ENCODE data around the gene GGN. TPM values are rescaled to one million over a fixed set of nuclear protein-coding genes. Genes with fewer than 3 reads are reported as not detected.
A peak's percentile ranks its signal among the peaks of the same experiment; 100 is the strongest.

Gene GGN
- total and polyA plus RNA-seq, 2 donors (not counting 1 experiment from before 2014, with no cell fraction given) = 0.20 to 0.50 TPM

GRCh38 chr19:38337360-38337653 is 50.5 kb downstream of the GGN start:
- Histone ChIP-seq H3K9me3 (ENCODE audit: control insufficient read depth, insufficient read depth, low read depth, low read length) (no peaks in the 10 kb centered on the region), H3K9ac (ENCODE audit: insufficient read depth, low read length) (no peak overlapping the region), H4K20me1 (ENCODE audit: control insufficient read depth, extremely low read depth, insufficient read depth, low read length) (no peaks in the 10 kb centered on the region), H2AFZ (ENCODE audit: low read length) (peak overlapping the region; percentile 60), H3K36me3 (ENCODE audit: control insufficient read depth, insufficient read depth, low read length) (no peaks in the 10 kb centered on the region), H3K27ac (ENCODE audit: insufficient read depth, low read length) (no peak overlapping the region), H3K4me2 (ENCODE audit: extremely low read depth, insufficient read depth, low read length) (peak overlapping the region; percentile 100), H3K27me3 (ENCODE audit: control insufficient read depth, insufficient read depth, low read length) (no peaks in the 10 kb centered on the region), H3K4me1 (ENCODE audit: control insufficient read depth, extremely low read depth, insufficient read depth, low read length) (peaks cover 2% of the 10 kb centered on the region), H3K4me3 (replicated peaks in 1 of 4; ENCODE audit: control extremely low read depth in 1 of 4, insufficient read depth in 1 of 4, low read depth in 3 of 4, low read length in 4 of 4) (peak overlapping the region in 3 of 4 experiments; percentile 3 to 90 (median 19)), H3K79me2 (ENCODE audit: control insufficient read depth, insufficient read depth, low read length) (no peaks in the 10 kb centered on the region)
- no peak for DNase-seq (ENCODE audit: low read depth in 2 of 2)
- TF ChIP-seq, protein P1, sequence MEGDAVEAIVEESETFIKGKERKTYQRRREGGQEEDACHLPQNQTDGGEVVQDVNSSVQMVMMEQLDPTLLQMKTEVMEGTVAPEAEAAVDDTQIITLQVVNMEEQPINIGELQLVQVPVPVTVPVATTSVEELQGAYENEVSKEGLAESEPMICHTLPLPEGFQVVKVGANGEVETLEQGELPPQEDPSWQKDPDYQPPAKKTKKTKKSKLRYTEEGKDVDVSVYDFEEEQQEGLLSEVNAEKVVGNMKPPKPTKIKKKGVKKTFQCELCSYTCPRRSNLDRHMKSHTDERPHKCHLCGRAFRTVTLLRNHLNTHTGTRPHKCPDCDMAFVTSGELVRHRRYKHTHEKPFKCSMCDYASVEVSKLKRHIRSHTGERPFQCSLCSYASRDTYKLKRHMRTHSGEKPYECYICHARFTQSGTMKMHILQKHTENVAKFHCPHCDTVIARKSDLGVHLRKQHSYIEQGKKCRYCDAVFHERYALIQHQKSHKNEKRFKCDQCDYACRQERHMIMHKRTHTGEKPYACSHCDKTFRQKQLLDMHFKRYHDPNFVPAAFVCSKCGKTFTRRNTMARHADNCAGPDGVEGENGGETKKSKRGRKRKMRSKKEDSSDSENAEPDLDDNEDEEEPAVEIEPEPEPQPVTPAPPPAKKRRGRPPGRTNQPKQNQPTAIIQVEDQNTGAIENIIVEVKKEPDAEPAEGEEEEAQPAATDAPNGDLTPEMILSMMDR (conservative IDR thresholded peaks at IDR 0.05 in 1 of 2, IDR thresholded peaks at IDR 0.05 in 1 of 2; ENCODE audit: low read depth in 1 of 2, low read length in 2 of 2) = no peak
- no peak for TF ChIP-seq EZH2 (IDR thresholded peaks at IDR 0.05; ENCODE audit: low read length, missing control alignments)

DNA sequence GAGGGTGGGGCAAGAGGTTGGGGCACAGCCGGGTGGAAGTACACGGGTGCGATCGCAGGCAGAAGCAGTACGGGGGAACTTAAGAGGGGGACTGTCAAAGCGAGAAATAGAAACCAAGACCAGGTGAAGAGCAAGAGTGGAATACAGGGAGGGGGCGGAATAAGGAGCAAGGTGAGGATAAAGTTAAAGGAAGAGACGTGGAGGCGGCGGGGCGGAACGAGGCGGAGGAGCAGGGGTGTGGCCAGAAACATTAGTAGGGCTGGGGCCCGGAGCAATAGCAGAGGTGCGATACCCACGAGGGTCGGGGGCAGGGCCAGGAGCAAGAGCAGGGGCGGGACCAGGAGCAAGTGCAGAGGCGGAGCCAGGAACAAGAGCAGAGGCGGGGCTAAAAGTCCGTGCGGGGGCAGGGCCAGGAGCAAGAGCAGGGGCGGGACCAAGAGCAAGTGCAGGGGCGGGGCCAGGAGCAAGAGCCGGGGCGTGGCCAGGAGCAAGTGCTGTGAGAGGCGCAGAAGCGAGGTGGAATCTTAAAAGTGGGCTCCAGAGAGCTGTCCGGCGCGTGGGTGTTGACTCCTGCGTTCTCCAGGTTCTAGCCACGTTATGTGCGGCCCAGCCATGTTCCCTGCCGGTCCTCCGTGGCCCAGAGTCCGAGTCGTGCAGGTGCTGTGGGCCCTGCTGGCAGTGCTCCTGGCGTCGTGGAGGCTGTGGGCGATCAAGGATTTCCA is 51.0 kb downstream of the GGN start:
- Histone ChIP-seq H3K36me3 (ENCODE audit: control insufficient read depth, insufficient read depth, low read length) (no peaks in the 10 kb centered on the region), H3K27ac (ENCODE audit: insufficient read depth, low read length) (peak overlapping the region; percentile 69), H4K20me1 (ENCODE audit: control insufficient read depth, extremely low read depth, insufficient read depth, low read length) (no peaks in the 10 kb centered on the region), H3K4me3 (replicated peaks in 1 of 4; ENCODE audit: control extremely low read depth in 1 of 4, insufficient read depth in 1 of 4, low read depth in 3 of 4, low read length in 4 of 4) (peak overlapping the region; percentile 84 to 93 (median 92)), H3K4me2 (ENCODE audit: extremely low read depth, insufficient read depth, low read length) (peak overlapping the region; percentile 100), H3K79me2 (ENCODE audit: control insufficient read depth, insufficient read depth, low read length) (no peaks in the 10 kb centered on the region), H3K9me3 (ENCODE audit: control insufficient read depth, insufficient read depth, low read depth, low read length) (no peaks in the 10 kb centered on the region), H3K27me3 (ENCODE audit: control insufficient read depth, insufficient read depth, low read length) (no peaks in the 10 kb centered on the region), H2AFZ (ENCODE audit: low read length) (peak overlapping the region; percentile 96), H3K9ac (ENCODE audit: insufficient read depth, low read length) (no peak overlapping the region), H3K4me1 (ENCODE audit: control insufficient read depth, extremely low read depth, insufficient read depth, low read length) (peaks cover 2% of the 10 kb centered on the region)
- peak; percentile 86 to 87 for DNase-seq (ENCODE audit: low read depth in 2 of 2)
- TF ChIP-seq, protein P1 (conservative IDR thresholded peaks at IDR 0.05 in 1 of 2, IDR thresholded peaks at IDR 0.05 in 1 of 2; ENCODE audit: low read depth in 1 of 2, low read length in 2 of 2) = no peak
- no peak for TF ChIP-seq EZH2 (IDR thresholded peaks at IDR 0.05; ENCODE audit: low read length, missing control alignments)

- Histone ChIP-seq H4K20me1 (ENCODE audit: control insufficient read depth, extremely low read depth, insufficient read depth, low read length) (no peaks in the 10 kb centered on the region), H3K4me1 (ENCODE audit: control insufficient read depth, extremely low read depth, insufficient read depth, low read length) (peaks cover 2% of the 10 kb centered on the region)
- TF ChIP-seq, protein P1 (conservative IDR thresholded peaks at IDR 0.05 in 1 of 2, IDR thresholded peaks at IDR 0.05 in 1 of 2; ENCODE audit: low read depth in 1 of 2, low read length in 2 of 2) = no peak
- no peak for TF ChIP-seq EZH2 (IDR thresholded peaks at IDR 0.05; ENCODE audit: low read length, missing control alignments)
Measured at GRCh38 chr19:38335949-38336637, 51.7 kb downstream of the GGN start.

More at GRCh38 chr19:38335949-38336637, 51.7 kb downstream of the GGN start:
- Histone ChIP-seq H3K4me2 (ENCODE audit: extremely low read depth, insufficient read depth, low read length) (peak overlapping the region; percentile 100), H3K9ac (ENCODE audit: insufficient read depth, low read length) (peak overlapping the region; percentile 62), H3K36me3 (ENCODE audit: control insufficient read depth, insufficient read depth, low read length) (no peaks in the 10 kb centered on the region), H3K79me2 (ENCODE audit: control insufficient read depth, insufficient read depth, low read length) (no peaks in the 10 kb centered on the region), H3K27me3 (ENCODE audit: control insufficient read depth, insufficient read depth, low read length) (no peaks in the 10 kb centered on the region), H3K27ac (ENCODE audit: insufficient read depth, low read length) (peak overlapping the region; percentile 72), H3K9me3 (ENCODE audit: control insufficient read depth, insufficient read depth, low read depth, low read length) (no peaks in the 10 kb centered on the region), H3K4me3 (replicated peaks in 1 of 4; ENCODE audit: control extremely low read depth in 1 of 4, insufficient read depth in 1 of 4, low read depth in 3 of 4, low read length in 4 of 4) (peak overlapping the region; percentile 84 to 93 (median 92)), H2AFZ (ENCODE audit: low read length) (peak overlapping the region; percentile 96)
- DNase-seq (ENCODE audit: low read depth in 2 of 2) = peak; percentile 92 to 93

Data from fibroblast of lung (primary cell).